Kidney (tissue), 14 donors: ENCODE results near the gene DNAH5. TPM values are rescaled to one million over a fixed set of nuclear protein-coding genes. Genes with fewer than 3 reads are reported as not detected.

Experiments
- DNase-seq, 5 donors: peaks; one replicate each; pipeline ENCODE4 v3.0.0-alpha.2; 2013 to 2020
- FAIRE-seq: peaks from 2 replicates; lab custom pipeline; 2012; peaks lifted over from hg19 to GRCh38; lab: Jason Lieb, UNC
- H3K27ac ChIP-seq, 2 donors: one replicate each; pipeline ENCODE4 v1.7.0; 2013; ENCODE audit warnings: low read depth in 2 of 2, low read length in 2 of 2, inconsistent platforms in 1 of 2
- H3K27me3 ChIP-seq: one replicate; pipeline ENCODE4 v1.7.1; 2013; ENCODE audit warnings: low read length, inconsistent platforms; ENCODE audit not compliant: control insufficient read depth, insufficient read depth
- H3K36me3 ChIP-seq, 3 donors: one replicate each; pipeline versions ENCODE4 v1.7.0 to v1.7.1; 2013; ENCODE audit warnings: low read length in 3 of 3, control low read depth in 1 of 3, inconsistent platforms in 1 of 3; ENCODE audit not compliant: insufficient read depth in 3 of 3, control insufficient read depth in 2 of 3
- H3K4me1 ChIP-seq, 3 donors: one replicate each; pipeline versions ENCODE4 v1.7.0 to v1.7.1; 2013; ENCODE audit warnings: low read length in 3 of 3, inconsistent platforms in 1 of 3, low read depth in 1 of 3; ENCODE audit not compliant: control insufficient read depth in 2 of 3, insufficient read depth in 2 of 3
- H3K4me3 ChIP-seq, 3 donors: one replicate each; pipeline versions ENCODE4 v1.7.0 to v1.8.1; 2013; ENCODE audit warnings: low read length in 3 of 3, control low read depth in 1 of 3, inconsistent platforms in 1 of 3
- H3K9ac ChIP-seq, 3 donors: one replicate each; pipeline versions ENCODE4 v1.7.0 to v1.7.1; 2013; ENCODE audit warnings: low read length in 3 of 3, control low read depth in 1 of 3, inconsistent platforms in 1 of 3
- H3K9me3 ChIP-seq, 3 donors: one replicate each; pipeline versions ENCODE4 v1.7.0 to v1.7.1; 2013; ENCODE audit warnings: low read length in 3 of 3, control low read depth in 1 of 3, inconsistent platforms in 1 of 3; ENCODE audit not compliant: control insufficient read depth in 2 of 3, insufficient read depth in 1 of 3
- intact Hi-C: fragments of 100-400 bp; cut with DNase I; formaldehyde crosslinking; loops from one replicate; pipeline ENCODE4 v1.11.1; 2022
- polyA plus RNA-seq: library from polyadenylated mRNA; stranded (reverse); fragments of 350-450 nt; fragmentation: Illumina TruSeq; extraction: RNeasy Lipid Tissue Mini Kit (QIAGEN cat#74804); gene quantifications from one replicate; pipeline ENCODE4 v1.2.3, GENCODE V29; 2014; ENCODE audit warnings: low read depth, low replicate concordance; ENCODE audit not compliant: insufficient read depth
- total RNA-seq: library from RNA; stranded (reverse); fragmentation: NEBNext Ultra II Directional; extraction: Animal tissue kit (Norgen Biotek cat#: 25700); gene quantifications from one replicate; pipeline ENCODE4 v1.2.1, GENCODE V29; 2021
- TF ChIP-seq, protein P1 (sequence below): IDR thresholded peaks from 3 replicates; pipeline ENCODE4 v1.5.1; 2012; ENCODE audit warnings: mild to moderate bottlenecking, moderate library complexity, borderline replicate concordance; ENCODE audit not compliant: insufficient read depth; ENCODE audit errors: extremely low read depth
- donor health status: control.
- donor health status: control.
- donor health status: control.
- donor health status: control.
- donor health status: control.
- donor health status: DM: yes; HTN: yes; CAD: no.
- donor health status: Normal renal cell carcinoma (clear cell type).

The DNAH5 gene
- total and polyA plus RNA-seq, 2 donors from 2014 or later: 0.49 to 16.4 TPM

DNA sequence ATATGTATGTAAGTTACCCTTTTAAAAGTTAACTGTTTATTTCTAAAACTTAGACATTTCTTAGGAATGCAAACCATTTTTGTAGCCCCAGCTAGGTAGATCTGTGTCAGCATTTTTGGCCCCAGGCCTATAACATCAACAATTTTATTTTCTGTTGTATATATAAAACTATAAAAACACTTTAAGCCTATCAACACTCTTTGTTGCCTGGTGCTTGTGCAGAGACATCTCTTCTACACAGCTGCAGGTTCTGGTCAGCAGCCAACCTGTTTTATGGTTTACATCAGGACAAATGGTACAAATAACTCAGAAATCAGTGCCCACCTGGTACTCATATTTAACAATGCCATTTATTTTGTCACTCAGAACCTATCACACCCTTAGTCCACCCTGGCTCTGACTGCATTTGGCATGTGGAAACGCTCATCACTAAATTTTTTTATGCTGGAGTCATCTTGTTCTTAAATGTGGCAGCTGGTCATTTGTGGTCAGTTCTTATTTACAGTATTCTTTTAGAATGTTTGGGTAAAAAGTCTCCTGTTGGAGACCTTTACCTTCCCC is 173.4 kb downstream of the DNAH5 start:
- Histone ChIP-seq H3K9ac (no peak overlapping the region), H3K9me3 (no peaks in the 10 kb centered on the region), H3K27me3 (no peaks in the 10 kb centered on the region), H3K4me1 (no peaks in the 10 kb centered on the region), H3K27ac (no peak overlapping the region), H3K36me3 (no peaks in the 10 kb centered on the region), H3K4me3 (no peak overlapping the region)
- TF ChIP-seq, protein P1, sequence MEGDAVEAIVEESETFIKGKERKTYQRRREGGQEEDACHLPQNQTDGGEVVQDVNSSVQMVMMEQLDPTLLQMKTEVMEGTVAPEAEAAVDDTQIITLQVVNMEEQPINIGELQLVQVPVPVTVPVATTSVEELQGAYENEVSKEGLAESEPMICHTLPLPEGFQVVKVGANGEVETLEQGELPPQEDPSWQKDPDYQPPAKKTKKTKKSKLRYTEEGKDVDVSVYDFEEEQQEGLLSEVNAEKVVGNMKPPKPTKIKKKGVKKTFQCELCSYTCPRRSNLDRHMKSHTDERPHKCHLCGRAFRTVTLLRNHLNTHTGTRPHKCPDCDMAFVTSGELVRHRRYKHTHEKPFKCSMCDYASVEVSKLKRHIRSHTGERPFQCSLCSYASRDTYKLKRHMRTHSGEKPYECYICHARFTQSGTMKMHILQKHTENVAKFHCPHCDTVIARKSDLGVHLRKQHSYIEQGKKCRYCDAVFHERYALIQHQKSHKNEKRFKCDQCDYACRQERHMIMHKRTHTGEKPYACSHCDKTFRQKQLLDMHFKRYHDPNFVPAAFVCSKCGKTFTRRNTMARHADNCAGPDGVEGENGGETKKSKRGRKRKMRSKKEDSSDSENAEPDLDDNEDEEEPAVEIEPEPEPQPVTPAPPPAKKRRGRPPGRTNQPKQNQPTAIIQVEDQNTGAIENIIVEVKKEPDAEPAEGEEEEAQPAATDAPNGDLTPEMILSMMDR: no peak
- intact Hi-C loops: no loop called here
- FAIRE-seq: no peak
- DNase-seq: no peak

DNA sequence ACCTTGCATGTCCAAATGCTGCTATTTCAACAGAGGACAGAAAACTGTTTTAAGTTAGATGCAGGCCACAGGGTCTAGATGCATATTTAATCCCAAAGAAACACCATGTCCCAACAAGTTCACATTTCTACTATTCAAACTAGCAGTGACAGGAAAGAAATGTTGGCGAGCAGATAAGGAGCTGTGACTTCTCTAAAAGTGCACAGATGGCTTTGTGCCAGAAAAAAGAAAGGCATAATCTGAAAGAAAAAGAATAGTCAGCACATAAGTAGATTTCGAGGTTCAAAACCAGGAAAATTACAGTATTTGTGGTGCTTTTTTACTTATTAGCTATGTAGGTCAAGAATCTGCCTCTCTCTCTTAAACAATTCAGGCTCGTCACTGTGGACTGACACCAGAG is 178.3 kb downstream of the DNAH5 start:
- no peaks in the 10 kb centered on the region for H3K27me3 ChIP-seq
- FAIRE-seq (no peak), DNase-seq (no peak)

DNA sequence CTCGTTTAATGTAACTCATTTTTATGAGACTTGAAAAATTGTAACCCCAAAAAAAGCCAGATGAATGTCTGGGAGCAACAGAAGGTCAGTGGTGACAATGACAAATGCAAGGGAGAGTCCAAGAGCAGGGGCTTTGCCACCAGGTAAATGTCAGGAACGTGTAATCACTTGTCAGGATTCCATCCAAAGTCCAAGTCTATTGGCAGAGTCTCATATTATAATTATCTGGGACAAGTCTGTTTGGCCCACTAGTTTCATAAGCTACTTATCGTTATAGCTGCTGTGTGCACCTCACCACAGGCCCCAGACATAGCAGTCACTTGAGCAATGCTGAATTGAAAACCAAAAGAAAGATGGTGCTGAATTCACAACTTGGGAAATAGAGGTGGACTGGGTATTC is 180.8 kb downstream of the DNAH5 start:
- H3K9me3 ChIP-seq: no peaks in the 10 kb centered on the region
- intact Hi-C loops: no loop called here
- TF ChIP-seq, protein P1: no peak
- no peak overlapping the region for H3K4me3 ChIP-seq
- H3K9ac ChIP-seq: no peak overlapping the region
- no peak overlapping the region for H3K27ac ChIP-seq
- FAIRE-seq (no peak), DNase-seq (no peak)
- no peaks in the 10 kb centered on the region for H3K4me1 ChIP-seq
- no peaks in the 10 kb centered on the region for H3K27me3 ChIP-seq
- H3K36me3 ChIP-seq: no peaks in the 10 kb centered on the region

More for the DNA sequence above, 178.3 kb downstream of the DNAH5 start:
- intact Hi-C loops: no loop called here
- no peaks in the 10 kb centered on the region for H3K36me3 ChIP-seq
- H3K9ac ChIP-seq: no peak overlapping the region
- no peak overlapping the region for H3K27ac ChIP-seq
- H3K4me1 ChIP-seq: no peaks in the 10 kb centered on the region
- H3K9me3 ChIP-seq: no peaks in the 10 kb centered on the region
- TF ChIP-seq, protein P1: no peak
- no peak overlapping the region for H3K4me3 ChIP-seq

DNA sequence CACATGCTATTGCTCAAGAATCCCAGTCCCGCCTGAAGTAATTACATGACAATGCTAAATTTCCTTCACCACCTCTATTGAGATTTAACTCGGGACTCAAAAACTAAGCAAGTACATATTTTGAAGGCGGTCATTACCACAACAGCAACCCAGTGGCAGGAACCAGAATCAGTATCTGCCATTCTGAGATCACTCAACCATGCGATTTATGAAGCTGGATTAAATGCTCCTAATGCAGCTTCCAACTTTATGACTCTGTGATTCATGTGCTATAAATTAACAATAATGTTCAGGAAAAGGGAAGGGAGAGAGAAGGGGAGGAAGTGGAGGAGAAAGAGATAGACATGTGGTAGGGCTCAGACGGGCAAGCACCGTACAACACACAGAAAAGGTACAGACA is 194.7 kb downstream of the DNAH5 start:
- DNase-seq: peak in 1 of 5 donors; percentile 6
- Histone ChIP-seq H3K4me1 (no peaks in the 10 kb centered on the region), H3K4me3 (no peak overlapping the region), H3K36me3 (no peaks in the 10 kb centered on the region), H3K27ac (no peak overlapping the region), H3K27me3 (no peaks in the 10 kb centered on the region), H3K9ac (no peak overlapping the region), H3K9me3 (no peaks in the 10 kb centered on the region)
- TF ChIP-seq, protein P1: no peak
- intact Hi-C loops: no loop called here
- FAIRE-seq: no peak
